ENCODE data around the gene CTBP2. TPM values are rescaled to one million over a fixed set of nuclear protein-coding genes. Genes with fewer than 3 reads are reported as not detected.
"Not testable (repeated sequence)": the region's sequence is repeated elsewhere in the genome, so short reads cannot be mapped to it uniquely, and the experiment has no call there.

The CTBP2 gene
- total RNA-seq, 1 donor from 2014 or later: 94.5 TPM

GRCh38 chr10:125064681-125065492 is 95.5 kb downstream of the CTBP2 start:
- DNase-seq (ENCODE audit: low spot score): no peak

- no peak for DNase-seq (ENCODE audit: low spot score)
These were observed 97.0 kb downstream of the CTBP2 start for GRCh38 chr10:125063256-125063925.

GRCh38 chr10:125062914-125063230 is 97.5 kb downstream of the CTBP2 start:
- DNase-seq (ENCODE audit: low spot score): no peak

GRCh38 chr10:125062227-125062913 is 98.0 kb downstream of the CTBP2 start:
- no peak for DNase-seq (ENCODE audit: low spot score)

GRCh38 chr10:125061557-125062226 is 98.7 kb downstream of the CTBP2 start:
- no peak for DNase-seq (ENCODE audit: low spot score)

GRCh38 chr10:125060826-125061556 is 99.4 kb downstream of the CTBP2 start:
- peak; percentile 90 for DNase-seq (ENCODE audit: low spot score)

- no peak for DNase-seq (ENCODE audit: low spot score)
These were observed 99.9 kb downstream of the CTBP2 start for GRCh38 chr10:125060482-125060825.

- DNase-seq (ENCODE audit: low spot score): no peak
These were observed 100.3 kb downstream of the CTBP2 start for GRCh38 chr10:125060026-125060425.

- DNase-seq (ENCODE audit: low spot score): not testable (repeated sequence)
These were observed 101.0 kb downstream of the CTBP2 start for GRCh38 chr10:125059348-125059747.

GRCh38 chr10:125057158-125058001 is 103.0 kb downstream of the CTBP2 start:
- DNase-seq (ENCODE audit: low spot score): peak; percentile 63

- no peak for DNase-seq (ENCODE audit: low spot score)
These were observed 103.9 kb downstream of the CTBP2 start for GRCh38 chr10:125056161-125057132.

GRCh38 chr10:125055446-125055845 is 104.9 kb downstream of the CTBP2 start:
- DNase-seq (ENCODE audit: low spot score): no peak

- DNase-seq (ENCODE audit: low spot score): no peak
These were observed 105.6 kb downstream of the CTBP2 start for GRCh38 chr10:125054669-125055268.

GRCh38 chr10:125054216-125054615 is 106.1 kb downstream of the CTBP2 start:
- no peak for DNase-seq (ENCODE audit: low spot score)

GRCh38 chr10:125052146-125052545 is 108.2 kb downstream of the CTBP2 start:
- no peak for DNase-seq (ENCODE audit: low spot score)

- DNase-seq (ENCODE audit: low spot score): no peak
These were observed 110.0 kb downstream of the CTBP2 start for GRCh38 chr10:125050383-125050782.

- no peak for DNase-seq (ENCODE audit: low spot score)
These were observed 111.0 kb downstream of the CTBP2 start for GRCh38 chr10:125049216-125049881.

GRCh38 chr10:125048094-125048864 is 112.1 kb downstream of the CTBP2 start:
- DNase-seq (ENCODE audit: low spot score): peak; percentile 87
